HCT116 (cell line): ENCODE data around the gene MBP. TPM values are rescaled to one million over a fixed set of nuclear protein-coding genes. Genes with fewer than 3 reads are reported as not detected.

Experiments used
- ATAC-seq: fragments of 200-7000 bp; cut with Tn5 transposase; 2 replicates; pipeline ENCODE4 v1.9.1; 2020; ENCODE audit warnings: mild to moderate bottlenecking, moderate library complexity
- BruUV-seq: library from RNA; stranded (reverse); fragments of 400-500 nt; replicated peaks from 2 replicates; lab custom pipeline; 2021; lab: Mats Ljungman, UMichigan
- CTCF ChIA-PET: fragments of 300-600 bp; sonication (Branson Sonifier 250); formaldehyde crosslinking; loops from one replicate; lab custom pipeline; 2021; ENCODE audit warnings: antibody characterized with exemption; lab: Charles Lee
- POLR2A ChIA-PET: fragments of 300-600, 350-600 bp; sonication (Branson Sonifier 250); formaldehyde crosslinking; loops from one replicate; lab custom pipeline; 2021; ENCODE audit warnings: antibody characterized with exemption; lab: Charles Lee
- RAD21 ChIA-PET, 2 experiments: fragments of 300-600 bp; sonication (Branson Sonifier 250); formaldehyde crosslinking; loops; one replicate each; lab custom pipeline; 2023; ENCODE audit warnings: low total read pairs in 2 of 2; ENCODE audit not compliant: uncharacterized antibody in 2 of 2, unreplicated experiment in 2 of 2, low non-redundant PET in 1 of 2; lab: Charles Lee
- DNase-seq: peaks from one replicate; pipeline ENCODE4 v3.0.0-alpha.2; 2010; ENCODE audit warnings: low read depth, low spot score
- H2AFZ ChIP-seq: fragments of 200-600 bp; shearing (Covaris generic), sonication (generic); 2 replicates; pipeline ENCODE4 v1.6.1; 2017; ENCODE audit warnings: low read depth, mixed run types, mixed read lengths, antibody characterized with exemption, low read length; ENCODE audit not compliant: poor library complexity, severe bottlenecking
- H3K27ac ChIP-seq: 2 replicates; pipeline ENCODE4 v1.5.1; 2012; ENCODE audit warnings: low read depth, low read length
- H3K27me3 ChIP-seq: fragments of 200-600 bp; sonication (generic); 2 replicates; pipeline ENCODE4 v1.6.1; 2016; ENCODE audit warnings: mixed run types, low read length, mixed read lengths; ENCODE audit not compliant: insufficient read depth
- H3K36me3 ChIP-seq, 2 experiments: fragments of 200-500 bp in 1 of 2; fragments of 200-600 bp in 1 of 2; sonication (Bioruptor generic) in 1 of 2; sonication (generic) in 1 of 2; 2 replicates each; pipeline versions ENCODE4 v1.5.1 to v1.6.1; 2014 to 2016; ENCODE audit warnings: low read length in 2 of 2, inconsistent platforms in 1 of 2, mixed read lengths in 1 of 2, mixed run types in 1 of 2; ENCODE audit not compliant: insufficient read depth in 2 of 2, control insufficient read depth in 1 of 2
- H3K4me1 ChIP-seq, 2 experiments: fragments of 200-600 bp in 1 of 2; sonication (generic) in 1 of 2; 2 replicates each; pipeline versions ENCODE4 v1.5.1 to v1.6.1; 2012 to 2017; ENCODE audit warnings: low read length in 2 of 2, inconsistent platforms in 1 of 2, mild to moderate bottlenecking in 1 of 2, mixed read lengths in 1 of 2, mixed run types in 1 of 2, moderate library complexity in 1 of 2; ENCODE audit not compliant: insufficient read depth in 2 of 2, control insufficient read depth in 1 of 2
- H3K4me2 ChIP-seq: fragments of 200-600 bp; sonication (generic); 2 replicates; pipeline ENCODE4 v1.6.1; 2017; ENCODE audit warnings: mixed run types, low read length, mixed read lengths
- H3K4me3 ChIP-seq, 2 experiments: fragments of 200-600 bp in 1 of 2; sonication (generic) in 1 of 2; replicated peaks in 1 of 2; 2 replicates each; pipeline ENCODE4 v1.5.1; 2011 to 2016; ENCODE audit warnings: low read length in 2 of 2, control low read depth in 1 of 2, low read depth in 1 of 2, mild to moderate bottlenecking in 1 of 2, mixed read lengths in 1 of 2, mixed run types in 1 of 2
- H3K79me2 ChIP-seq: fragments of 200-600 bp; sonication (generic); 2 replicates; pipeline ENCODE4 v1.6.1; 2017; ENCODE audit warnings: mild to moderate bottlenecking, mixed run types, low read length, moderate library complexity, mixed read lengths; ENCODE audit not compliant: insufficient read depth
- H3K9ac ChIP-seq: fragments of 200-600 bp; sonication (generic); 2 replicates; pipeline ENCODE4 v1.6.1; 2016; ENCODE audit warnings: low read length, mixed read lengths
- H3K9me2 ChIP-seq: fragments of 200-600 bp; sonication (generic), shearing (Covaris generic); 2 replicates; pipeline ENCODE4 v1.6.1; 2017; ENCODE audit warnings: mixed run types, mild to moderate bottlenecking, moderate library complexity; ENCODE audit not compliant: insufficient read depth
- H3K9me3 ChIP-seq, 2 experiments: fragments of 200-500 bp in 1 of 2; fragments of 200-600 bp in 1 of 2; sonication (Bioruptor generic) in 1 of 2; sonication (generic) in 1 of 2; 2 replicates each; pipeline ENCODE4 v1.6.1; 2014 to 2017; ENCODE audit warnings: low read length in 2 of 2, mixed read lengths in 2 of 2, inconsistent platforms in 1 of 2, low read depth in 1 of 2, mild to moderate bottlenecking in 1 of 2, mixed run types in 1 of 2, moderate library complexity in 1 of 2; ENCODE audit not compliant: control insufficient read depth in 1 of 2, insufficient read depth in 1 of 2
- H4K20me1 ChIP-seq: fragments of 200-600 bp; sonication (generic), shearing (Covaris generic); 2 replicates; pipeline ENCODE4 v1.6.1; 2017; ENCODE audit warnings: mixed run types, mild to moderate bottlenecking, moderate library complexity; ENCODE audit not compliant: insufficient read depth
- ATF3 ChIP-seq: IDR thresholded peaks from 2 replicates; pipeline ENCODE4 v1.6.1; 2012
- CTCF ChIP-seq, 3 experiments: fragments of 200-600 bp in 1 of 3; sonication (generic) in 1 of 3; IDR thresholded peaks in 2 of 3; conservative IDR thresholded peaks in 1 of 3; 2 replicates each; pipeline ENCODE4 v1.5.1; 2012 to 2017; ENCODE audit warnings: low read depth in 2 of 3, low read length in 2 of 3, antibody characterized with exemption in 1 of 3, borderline replicate concordance in 1 of 3, control low read depth in 1 of 3, mild to moderate bottlenecking in 1 of 3, mixed read lengths in 1 of 3, mixed run types in 1 of 3, moderate library complexity in 1 of 3; ENCODE audit not compliant: insufficient read depth in 1 of 3
- ELF1 ChIP-seq: IDR thresholded peaks from 2 replicates; pipeline ENCODE4 v1.6.1; 2012; ENCODE audit warnings: low read depth, borderline replicate concordance
- EZH2 ChIP-seq: fragments of 200-600 bp; sonication (generic); IDR thresholded peaks from 2 replicates; pipeline ENCODE4 v1.6.1; 2017; ENCODE audit warnings: antibody characterized with exemption, mixed run types
- EZH2phosphoT487 ChIP-seq: fragments of 200-600 bp; IDR thresholded peaks from 2 replicates; pipeline ENCODE4 v1.6.1; 2018; ENCODE audit warnings: antibody characterized with exemption, borderline replicate concordance
- FOSL1 ChIP-seq: IDR thresholded peaks from 2 replicates; pipeline ENCODE4 v1.6.1; 2012; ENCODE audit warnings: low read depth
- JUND ChIP-seq: IDR thresholded peaks from 2 replicates; pipeline ENCODE4 v1.6.1; 2012
- POLR2AphosphoS5 ChIP-seq: IDR thresholded peaks from 2 replicates; pipeline ENCODE4 v1.6.1; 2011; ENCODE audit warnings: mild to moderate bottlenecking, low read depth, low read length, moderate library complexity
- RAD21 ChIP-seq: IDR thresholded peaks from 2 replicates; pipeline ENCODE4 v1.6.1; 2012; ENCODE audit warnings: low read depth, mild to moderate bottlenecking
- SP1 ChIP-seq: IDR thresholded peaks from 2 replicates; pipeline ENCODE4 v1.6.1; 2012; ENCODE audit warnings: low read depth
- SRF ChIP-seq: IDR thresholded peaks from 2 replicates; pipeline ENCODE4 v1.6.1; 2012; ENCODE audit warnings: low read depth
- YY1 ChIP-seq: IDR thresholded peaks from 2 replicates; pipeline ENCODE4 v1.6.1; 2011; ENCODE audit warnings: low read length, low read depth, moderate library complexity, mild to moderate bottlenecking; ENCODE audit not compliant: insufficient replicate concordance; ENCODE audit errors: extremely low read depth
- ZNF274 ChIP-seq: fragments of 200-500 bp; sonication (Bioruptor generic); IDR thresholded peaks from 2 replicates; pipeline ENCODE4 v1.6.1; 2014; ENCODE audit warnings: mild to moderate bottlenecking, low read depth, low read length, inconsistent platforms
- intact Hi-C: fragments of 100-400 bp; cut with micrococcal nuclease; formaldehyde crosslinking; loops from 2 replicates; pipeline ENCODE4 v1.10.0; 2022
- total RNA-seq: library from RNA; stranded (reverse); gene quantifications from one replicate; pipeline ENCODE4 v1.2.1, GENCODE V29; 2021; ENCODE audit not compliant: unreplicated experiment

The MBP gene
- total RNA-seq, 1 experiment from 2014 or later: 34.9 TPM

- TF ChIP-seq POLR2AphosphoS5 (no peak), SP1 (no peak), RAD21 (no peak), FOSL1 (no peak), YY1 (no peak), ELF1 (no peak)
- TF ChIP-seq, all 23 proteins: peak for 0
Observed at GRCh38 chr18:76955524-76956170, 176.9 kb downstream of the MBP start (continued).

GRCh38 chr18:76953583-76954233 lies 178.9 kb downstream of the MBP start:
- TF ChIP-seq ATF3 (no peak), ZNF274 (no peak), CTCF (IDR thresholded peaks at IDR 0.05 in 2 of 3, conservative IDR thresholded peaks at IDR 0.05 in 1 of 3; ENCODE audit: borderline replicate concordance in 1 of 3, insufficient read depth in 1 of 3, low read depth in 2 of 3, low read length in 2 of 3) (no peak), SRF (no peak), JUND (no peak), EZH2 (no peak), SP1 (no peak), YY1 (no peak), EZH2phosphoT487 (no peak)
- TF ChIP-seq, all 23 proteins: peak for 0
- BruUV-seq: no TSS peak
- no peak for DNase-seq
- no peak overlapping the region for H3K4me3 ChIP-seq
- no peak overlapping the region for H3K27ac ChIP-seq
- H4K20me1 ChIP-seq: no peaks in the 10 kb centered on the region; the same call in 1 of the 2 replicates
- ChIA-PET POLR2A (no interaction called here), RAD21 (no interaction called here), CTCF (no interaction called here)
- no peaks in the 10 kb centered on the region for H3K79me2 ChIP-seq
- peaks cover 0 to 4% of the 10 kb centered on the region in 2 experiments; a peak in 1 of 4 replicates for H3K36me3 ChIP-seq
- ATAC-seq: no peak
- H3K4me2 ChIP-seq: no peak overlapping the region
- H3K9me2 ChIP-seq: no peaks in the 10 kb centered on the region
- no peaks in the 10 kb centered on the region for H3K27me3 ChIP-seq
- H2AFZ ChIP-seq: no peak overlapping the region
- no peaks in the 10 kb centered on the region for H3K9me3 ChIP-seq
- no peak overlapping the region for H3K9ac ChIP-seq
- no peaks in the 10 kb centered on the region for H3K4me1 ChIP-seq
- intact Hi-C loops: no loop called here
